Islet precursor cell (in vitro differentiated cells): ENCODE data around the gene ARFGAP3.

Experiments used
- DNase-seq: peaks from one replicate; pipeline ENCODE4 v3.0.0-alpha.2; 2018

ARFGAP3 gene

DNA sequence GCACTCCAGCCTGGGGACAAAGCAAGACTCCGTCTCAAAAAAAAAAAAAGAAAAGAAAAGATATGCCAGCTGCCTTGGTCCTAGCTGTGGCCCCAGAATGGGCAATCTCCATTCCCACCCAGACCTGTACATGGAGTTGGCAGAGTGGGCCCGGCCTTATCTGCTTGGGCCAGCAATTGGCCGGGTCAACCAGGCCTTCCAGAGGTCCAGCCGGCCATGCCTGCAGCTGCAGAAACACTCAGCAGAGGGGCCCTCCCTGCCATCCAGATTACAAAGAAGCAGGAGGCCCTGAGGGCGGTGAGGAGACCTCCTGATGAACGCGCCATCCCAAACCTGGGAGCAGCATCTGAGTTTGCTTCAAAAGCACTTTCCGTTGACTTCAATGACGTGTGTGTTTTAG is 26.9 kb upstream of the ARFGAP3 start:
- DNase-seq: no peak

DNA sequence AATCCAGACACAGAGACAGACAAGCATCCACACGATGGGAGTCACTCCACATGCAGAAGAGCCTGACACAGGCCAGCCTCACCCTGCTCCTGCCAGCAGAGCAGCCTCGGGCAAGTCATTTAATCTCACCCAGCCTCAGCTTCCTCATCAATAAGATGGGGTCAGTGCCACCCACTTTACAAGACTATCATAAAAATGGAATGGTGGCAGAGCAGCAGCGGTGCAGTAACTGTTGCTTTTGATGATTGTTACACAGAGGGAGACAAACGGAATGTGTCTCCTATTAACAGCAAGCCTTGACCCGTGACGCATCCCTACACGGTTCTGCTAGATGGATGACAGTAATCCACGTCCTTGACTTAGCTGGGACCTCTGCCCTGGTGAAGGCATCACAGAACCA is 26.0 kb upstream of the ARFGAP3 start:
- no peak for DNase-seq

- no peak for DNase-seq
Observed at GRCh38 chr22:42881982-42882656, 25.0 kb upstream of the ARFGAP3 start.

GRCh38 chr22:42881298-42881697 is 24.2 kb upstream of the ARFGAP3 start:
- no peak for DNase-seq

DNA sequence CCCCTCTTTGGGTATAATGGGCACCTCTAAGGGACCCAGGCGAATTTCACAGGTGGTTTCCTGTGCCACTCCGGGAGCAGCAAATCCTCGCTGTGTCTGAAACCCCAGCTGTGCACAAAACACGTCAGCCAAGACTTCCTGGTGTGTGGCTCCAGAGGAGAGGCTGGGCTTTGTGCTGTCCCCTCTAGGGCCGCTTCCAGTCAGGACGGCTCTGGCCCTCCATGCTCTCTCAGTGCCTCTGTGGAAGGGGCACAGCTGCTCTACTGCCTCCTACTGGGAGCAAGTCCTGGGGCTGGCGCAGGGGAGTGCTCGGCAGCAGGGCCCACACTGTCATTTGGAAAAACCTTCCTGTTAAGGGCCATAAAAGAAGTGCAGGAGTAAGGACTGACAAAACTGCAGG is 23.7 kb upstream of the ARFGAP3 start:
- DNase-seq: no peak

- DNase-seq: no peak
Observed at GRCh38 chr22:42879371-42880021, 22.4 kb upstream of the ARFGAP3 start.

DNA sequence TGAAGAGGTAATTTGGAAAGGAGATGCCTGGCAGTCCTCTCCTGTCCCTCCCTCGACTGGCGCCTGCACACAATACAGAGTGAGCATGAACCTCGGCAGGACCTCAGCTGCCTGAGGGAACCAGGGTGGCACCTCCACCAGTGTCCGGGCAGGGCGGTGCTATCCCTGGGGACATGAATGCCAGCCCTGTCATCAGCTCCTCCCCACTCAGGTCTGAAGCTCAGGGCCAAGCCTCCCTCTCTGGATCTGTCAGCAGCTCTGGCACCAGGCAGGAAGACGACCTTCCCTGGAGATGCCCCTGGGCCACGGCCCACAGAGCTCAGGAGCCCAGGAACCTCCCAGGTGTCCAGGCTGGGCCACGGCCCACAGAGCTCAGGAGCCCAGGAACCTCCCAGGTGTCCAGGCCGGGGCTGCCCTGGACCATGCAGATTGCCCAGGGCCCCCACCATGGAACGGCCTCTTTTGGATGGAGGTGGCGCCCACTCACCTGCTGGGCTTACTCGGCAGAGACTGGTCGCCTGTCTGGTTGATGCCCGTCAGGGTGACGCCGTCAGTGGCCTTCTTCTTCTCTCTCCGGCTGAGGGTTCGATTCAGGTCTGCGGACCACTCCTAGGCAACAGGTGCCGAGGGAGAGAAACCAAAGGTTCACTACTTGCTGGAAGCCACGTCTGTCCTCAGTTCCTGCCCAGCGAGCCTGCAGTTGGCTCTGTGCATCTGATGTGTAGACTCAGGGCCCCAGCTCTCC is 21.7 kb upstream of the ARFGAP3 start:
- no peak for DNase-seq

GRCh38 chr22:42877597-42878340 is 20.7 kb upstream of the ARFGAP3 start:
- DNase-seq: no peak

- DNase-seq: no peak
Observed at GRCh38 chr22:42877158-42877557, 20.1 kb upstream of the ARFGAP3 start.

DNA sequence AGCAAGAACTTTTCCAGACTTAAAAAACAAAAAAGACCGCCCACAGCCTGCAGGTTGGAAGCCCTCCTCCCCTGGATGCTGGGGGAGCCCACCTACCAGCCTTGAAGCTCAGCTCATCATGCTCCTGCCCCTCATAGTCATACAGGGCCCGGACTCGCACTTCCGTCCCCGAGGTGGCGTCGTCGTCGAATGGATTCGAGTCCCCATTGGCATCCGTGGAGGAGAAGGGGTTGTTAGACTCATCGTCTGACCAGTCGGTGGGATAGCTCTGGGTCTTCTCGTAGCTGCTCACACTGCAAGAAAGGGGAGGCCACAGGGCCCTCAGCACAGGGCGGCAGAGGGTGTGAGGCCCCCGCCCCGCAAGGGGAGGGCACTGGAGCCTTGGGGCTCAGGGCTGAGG is 19.0 kb upstream of the ARFGAP3 start:
- DNase-seq: no peak

GRCh38 chr22:42874010-42874409 is 16.9 kb upstream of the ARFGAP3 start:
- DNase-seq: no peak

- no peak for DNase-seq
Observed at GRCh38 chr22:42873356-42873755, 16.3 kb upstream of the ARFGAP3 start.

DNA sequence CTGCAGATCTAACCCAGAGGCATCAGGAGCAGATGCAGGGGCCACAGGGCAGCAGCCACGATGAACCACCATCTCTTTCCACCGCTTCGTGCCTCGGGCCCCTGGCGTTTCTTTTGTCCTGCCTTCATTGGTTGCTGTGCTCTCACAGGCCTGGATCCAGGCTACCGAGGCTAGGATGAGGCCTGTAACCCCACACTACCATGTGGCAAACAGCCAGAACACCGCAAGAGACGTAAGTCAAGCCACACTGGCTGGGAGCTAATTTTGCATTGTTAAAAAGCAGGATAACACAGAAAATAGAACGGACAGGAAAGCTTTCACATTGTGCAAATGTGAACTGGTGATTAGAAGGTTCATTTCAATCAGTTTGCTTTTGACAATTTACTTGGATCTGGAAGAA is 15.7 kb upstream of the ARFGAP3 start:
- DNase-seq: no peak

- DNase-seq: no peak
Observed at GRCh38 chr22:42871146-42872050, 14.3 kb upstream of the ARFGAP3 start.

DNA sequence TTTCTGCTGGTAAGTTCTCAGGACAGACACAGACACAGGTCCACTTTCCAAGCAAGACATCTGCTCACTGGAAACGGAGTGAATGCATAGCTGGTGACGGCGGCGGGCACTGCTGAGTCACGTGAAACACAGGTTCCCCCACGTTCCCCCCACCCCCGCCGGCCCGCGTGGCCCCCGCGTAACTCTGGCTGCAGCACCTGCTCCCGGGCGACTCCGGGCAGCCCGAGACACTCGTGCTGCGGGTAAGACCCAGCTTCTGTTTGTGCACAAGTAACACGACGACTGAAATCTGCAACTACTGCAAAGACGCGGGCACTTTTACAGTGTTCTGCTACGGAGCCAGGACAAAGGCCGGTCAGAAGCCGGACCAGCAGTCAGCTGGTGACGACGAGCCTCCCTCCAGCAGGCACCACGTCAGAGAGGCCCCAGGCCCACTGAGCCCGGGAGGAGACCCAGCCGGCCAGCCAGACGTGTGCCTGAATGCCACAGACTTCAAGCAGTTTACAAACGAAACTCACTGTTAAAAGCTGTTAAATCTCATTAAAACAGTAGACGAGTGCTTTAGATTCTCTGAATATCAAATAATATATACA is 12.9 kb upstream of the ARFGAP3 start:
- DNase-seq: no peak

DNA sequence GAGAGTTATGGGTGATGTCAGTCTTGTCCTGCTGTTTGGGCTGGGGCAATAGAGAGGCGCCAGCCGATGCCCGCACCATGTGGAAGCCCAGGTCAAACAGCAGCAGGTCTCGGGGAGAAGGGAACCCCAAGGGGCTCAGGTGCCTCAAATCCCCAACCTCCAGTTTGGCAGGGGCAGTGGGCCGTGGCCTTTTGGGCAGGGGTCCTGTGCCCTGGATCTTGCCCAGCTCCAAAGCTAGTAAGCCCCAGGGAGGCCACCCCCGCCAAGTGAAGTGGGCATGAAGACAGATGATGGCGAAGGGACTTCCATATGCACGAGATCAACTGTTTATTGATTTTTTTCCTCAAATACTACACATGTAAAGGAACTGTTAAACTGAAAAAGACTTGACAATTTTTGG is 12.4 kb upstream of the ARFGAP3 start:
- DNase-seq: no peak

- DNase-seq: no peak
Observed at GRCh38 chr22:42868751-42869251, 11.7 kb upstream of the ARFGAP3 start.

- no peak for DNase-seq
Observed at GRCh38 chr22:42866100-42866499, 9.0 kb upstream of the ARFGAP3 start.

DNA sequence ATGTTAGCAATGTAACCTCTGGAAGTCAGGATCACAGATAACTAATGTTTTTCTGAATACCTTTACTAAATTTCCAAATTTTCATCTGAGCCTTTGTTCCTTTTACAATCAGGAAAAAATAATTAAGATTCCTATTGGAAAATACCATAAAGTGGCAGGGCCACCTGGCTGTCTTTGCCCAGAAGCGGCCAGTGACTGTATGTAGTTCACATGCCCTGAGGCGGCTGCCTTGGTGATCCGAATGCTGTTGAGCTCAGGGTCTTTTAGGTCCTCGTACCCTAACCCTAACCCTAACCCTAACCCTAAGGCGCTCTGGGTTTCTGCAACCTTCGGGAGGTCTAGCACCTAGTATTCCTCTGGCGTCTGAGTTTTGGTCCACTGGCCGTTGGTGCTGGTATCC is 8.5 kb upstream of the ARFGAP3 start:
- DNase-seq: no peak

GRCh38 chr22:42863349-42863961 is 6.4 kb upstream of the ARFGAP3 start:
- DNase-seq: no peak

GRCh38 chr22:42862045-42862734 is 5.1 kb upstream of the ARFGAP3 start:
- DNase-seq: no peak
